Measurements from ENCODE around the gene CILP2. TPM values are rescaled to one million over a fixed set of nuclear protein-coding genes. Genes with fewer than 3 reads are reported as not detected.

CILP2 gene
- polyA plus RNA-seq (ENCODE audit: insufficient read length): 0.17 TPM
- long read RNA-seq, donor 1: 0 reads
- long read RNA-seq, donor 2: 0 reads
- long read RNA-seq, donor 3: 0 reads
- long read RNA-seq, donor 4: 0 reads
- long read RNA-seq, donor 5: 0 reads
- long read RNA-seq, donor 6: 0 reads
- long read RNA-seq, donor 7: 0 reads
- long read RNA-seq, donor 8: 0 reads

GRCh38 chr19:19538061-19538784 is at the start of gene CILP2:
CILP2 (plus strand) TSS chr19:19538265; CDS start chr19:19538350, 85 bp downstream.
- DNase-seq: no peak

- peak; percentile 95 for DNase-seq
These were observed 49.0 kb upstream of the CILP2 start for GRCh38 chr19:19488875-19489690.

- no peak for DNase-seq
These were observed 48.3 kb upstream of the CILP2 start for GRCh38 chr19:19489804-19490204.

GRCh38 chr19:19490214-19490968 is 47.7 kb upstream of the CILP2 start:
- peak; percentile 91 for DNase-seq

- no peak for DNase-seq
These were observed 46.6 kb upstream of the CILP2 start for GRCh38 chr19:19491321-19492025.

GRCh38 chr19:19492026-19492610 is 45.9 kb upstream of the CILP2 start:
- no peak for DNase-seq

- no peak for DNase-seq
These were observed 44.1 kb upstream of the CILP2 start for GRCh38 chr19:19493841-19494546.

- no peak for DNase-seq
These were observed 42.2 kb upstream of the CILP2 start for GRCh38 chr19:19495614-19496603.

GRCh38 chr19:19498255-19498991 is 39.6 kb upstream of the CILP2 start:
- DNase-seq: no peak

GRCh38 chr19:19499272-19499995 is 38.6 kb upstream of the CILP2 start:
- DNase-seq: no peak

- DNase-seq: no peak
These were observed 37.0 kb upstream of the CILP2 start for GRCh38 chr19:19500975-19501644.

GRCh38 chr19:19501798-19502197 is 36.3 kb upstream of the CILP2 start:
- DNase-seq: no peak

- DNase-seq: no peak
These were observed 35.8 kb upstream of the CILP2 start for GRCh38 chr19:19502281-19502680.

- DNase-seq: no peak
These were observed 35.1 kb upstream of the CILP2 start for GRCh38 chr19:19502808-19503602.

GRCh38 chr19:19504754-19505668 is 33.1 kb upstream of the CILP2 start:
- DNase-seq: no peak

Measured in left kidney (tissue), 8 donors.